Kidney epithelial cell (primary cell): ENCODE data around the gene CCN5. TPM values are rescaled to one million over a fixed set of nuclear protein-coding genes. Genes with fewer than 3 reads are reported as not detected.

ENCODE experiments used
- DNase-seq: peaks from one replicate; pipeline ENCODE4 v3.0.0-alpha.2; 2010; ENCODE audit warnings: low read depth
- H3K27me3 ChIP-seq: 2 replicates; pipeline ENCODE4 v1.6.0; 2011; ENCODE audit warnings: low read length; ENCODE audit not compliant: control insufficient read depth, insufficient read depth
- H3K36me3 ChIP-seq: 2 replicates; pipeline ENCODE4 v1.5.1; 2011; ENCODE audit warnings: low read length; ENCODE audit not compliant: control insufficient read depth, insufficient read depth
- H3K4me3 ChIP-seq: 2 replicates; pipeline ENCODE4 v1.5.1; 2011; ENCODE audit warnings: low read depth, mild to moderate bottlenecking, control low read depth, low read length
- CTCF ChIP-seq: IDR thresholded peaks from 2 replicates; pipeline ENCODE4 v1.5.1; 2011; ENCODE audit warnings: mild to moderate bottlenecking, moderate library complexity, low read length, control low read depth, inconsistent platforms; ENCODE audit not compliant: insufficient read depth, poor library complexity, severe bottlenecking
- total RNA-seq: library from RNA; depleted of rRNA; stranded (reverse); fragments of >200 nt; gene quantifications from 2 replicates; pipeline ENCODE4 v1.2.3, GENCODE V29; 2015

Gene CCN5
- total RNA-seq, 1 donor from 2014 or later: not detected

DNA sequence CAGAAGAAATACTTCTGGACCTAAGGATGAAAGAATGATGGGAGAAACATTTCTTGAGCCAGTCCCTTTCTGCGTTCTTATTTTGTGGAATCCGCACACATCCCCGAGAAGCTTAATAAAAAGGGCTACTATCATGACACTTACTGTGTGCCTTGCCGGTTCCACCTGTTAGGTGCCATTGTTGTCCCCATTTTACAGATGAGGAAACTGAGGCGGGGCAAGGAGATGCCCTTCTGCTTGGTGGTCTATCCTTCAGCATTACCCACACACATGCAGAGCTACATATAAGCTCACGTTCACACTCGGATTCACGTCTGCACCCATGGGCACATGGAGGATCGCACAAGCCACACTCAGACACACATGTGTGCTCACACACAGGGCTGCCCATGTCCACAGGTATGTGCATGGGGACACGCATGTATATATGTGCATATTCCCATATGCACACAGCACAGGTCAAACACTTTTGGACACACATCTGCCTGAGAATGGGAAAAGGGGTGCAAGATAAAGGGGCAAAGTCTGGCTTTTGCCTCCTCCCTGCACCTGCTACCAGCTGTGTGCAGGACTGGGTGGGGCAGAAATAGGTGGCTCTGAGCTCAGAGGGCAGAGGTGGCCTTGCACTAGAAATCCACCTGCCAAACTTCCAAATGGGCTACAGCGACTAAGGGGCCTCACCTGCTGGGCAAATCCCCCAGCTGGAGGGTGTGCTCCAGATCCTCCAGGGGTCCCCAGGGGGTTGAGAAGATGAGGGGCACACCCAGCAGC, 33.2 kb upstream of the CCN5 start:
- no peaks in the 10 kb centered on the region for H3K27me3 ChIP-seq
- H3K4me3 ChIP-seq: no peak overlapping the region
- no peak for DNase-seq
- no peaks in the 10 kb centered on the region for H3K36me3 ChIP-seq
- TF ChIP-seq CTCF: no peak

GRCh38 chr20:44683263-44684046, 31.7 kb upstream of the CCN5 start:
- Histone ChIP-seq H3K4me3 (no peak overlapping the region), H3K27me3 (no peaks in the 10 kb centered on the region), H3K36me3 (no peaks in the 10 kb centered on the region)
- DNase-seq: no peak
- TF ChIP-seq CTCF: peak; percentile 78

- no peaks in the 10 kb centered on the region for H3K36me3 ChIP-seq
- H3K4me3 ChIP-seq: no peak overlapping the region
- TF ChIP-seq CTCF: no peak
- H3K27me3 ChIP-seq: no peaks in the 10 kb centered on the region
- no peak for DNase-seq
These were observed 30.9 kb upstream of the CCN5 start for GRCh38 chr20:44684047-44684967.

GRCh38 chr20:44686934-44687333, 28.2 kb upstream of the CCN5 start:
- Histone ChIP-seq H3K4me3 (no peak overlapping the region), H3K27me3 (no peaks in the 10 kb centered on the region), H3K36me3 (no peaks in the 10 kb centered on the region)
- TF ChIP-seq CTCF: no peak
- no peak for DNase-seq

DNA sequence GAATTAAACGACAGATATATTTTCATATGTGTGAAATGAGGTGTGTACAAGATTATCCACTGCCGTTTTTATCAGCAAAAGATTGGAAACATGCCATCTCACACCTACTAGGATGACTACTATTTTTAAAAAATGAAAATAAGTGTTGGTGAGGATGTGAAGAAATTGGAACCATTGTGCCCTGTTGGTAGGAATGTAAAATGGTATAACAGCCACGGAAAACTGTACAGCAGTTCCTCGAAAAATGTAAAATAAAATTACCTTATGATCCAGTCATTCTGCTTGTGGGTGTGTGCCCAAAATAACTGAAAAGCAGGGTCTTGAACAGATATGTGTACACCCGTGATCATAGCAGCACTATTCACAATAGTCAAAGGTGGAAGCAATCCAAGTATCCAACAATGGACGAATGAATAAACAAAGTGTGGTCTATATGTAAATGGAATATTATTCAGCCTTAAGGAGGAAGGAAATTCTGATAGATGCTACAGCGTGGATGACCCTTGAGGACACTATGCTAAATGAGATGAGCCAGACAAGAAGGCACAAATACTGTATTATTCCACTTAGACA, 27.0 kb upstream of the CCN5 start:
- Histone ChIP-seq H3K36me3 (no peaks in the 10 kb centered on the region), H3K4me3 (no peak overlapping the region), H3K27me3 (no peaks in the 10 kb centered on the region)
- no peak for TF ChIP-seq CTCF
- DNase-seq: no peak
